Measurements from ENCODE around the gene CTNNA2.

CTNNA2 gene

GRCh38 chr2:80482276-80482675 lies 969.4 kb downstream of the CTNNA2 start:
- no peaks in the 10 kb centered on the region for H3K4me1 ChIP-seq (ENCODE audit: control insufficient read depth in 1 of 2, insufficient read depth in 2 of 2, low read length in 2 of 2)
- no peaks in the 10 kb centered on the region for H3K27me3 ChIP-seq (ENCODE audit: insufficient read depth, low read length)
- H3K4me3 ChIP-seq (ENCODE audit: low read depth, low read length): no peak overlapping the region
- H3K79me1 ChIP-seq (ENCODE audit: low read length): no peaks in the 10 kb centered on the region
- H2BK12ac ChIP-seq (ENCODE audit: low read length): no peak overlapping the region
- no peak overlapping the region for H3K23ac ChIP-seq (ENCODE audit: low read length)
- no peak overlapping the region for H3K4ac ChIP-seq (ENCODE audit: low read depth, low read length)
- WGBS (ENCODE audit: extremely low coverage, insufficient coverage, insufficient read length): no CpG with 5 or more reads among the region's 3 CpGs
- H4K8ac ChIP-seq (ENCODE audit: low read depth, low read length): no peak overlapping the region
- no peak overlapping the region for H3K18ac ChIP-seq (ENCODE audit: low read length)
- H3K14ac ChIP-seq (ENCODE audit: low read length): no peak overlapping the region
- no peak overlapping the region for H2BK120ac ChIP-seq (ENCODE audit: insufficient read depth, low read length, poor library complexity)
- H4K12ac ChIP-seq (ENCODE audit: low read depth, low read length): no peak overlapping the region
- no peaks in the 10 kb centered on the region for H3K36me3 ChIP-seq (ENCODE audit: control insufficient read depth in 1 of 2, insufficient read depth in 2 of 2, low read length in 2 of 2)
- no peak overlapping the region for H3K4me2 ChIP-seq (ENCODE audit: low read length)
- H3K9me3 ChIP-seq (ENCODE audit: insufficient read depth, low read depth, low read length): no peaks in the 10 kb centered on the region
- H2BK5ac ChIP-seq (ENCODE audit: low read depth, low read length, poor library complexity): no peak overlapping the region
- H4K91ac ChIP-seq (ENCODE audit: low read depth, low read length): no peak overlapping the region
- no peaks in the 10 kb centered on the region for H3K79me2 ChIP-seq (ENCODE audit: control insufficient read depth, insufficient read depth, low read length, poor library complexity)
- no peak overlapping the region for H3K27ac ChIP-seq (ENCODE audit: low read depth, low read length)
- no peak overlapping the region for H2AFZ ChIP-seq (ENCODE audit: insufficient read depth, low read length, poor library complexity)
- H3K9ac ChIP-seq (ENCODE audit: low read length): no peak overlapping the region
- no peak for DNase-seq
- no peak overlapping the region for H2AK5ac ChIP-seq (ENCODE audit: low read length)

GRCh38 chr2:80489717-80490116 lies 976.9 kb downstream of the CTNNA2 start:
- Histone ChIP-seq H2BK120ac (ENCODE audit: insufficient read depth, low read length, poor library complexity) (no peak overlapping the region), H3K27ac (ENCODE audit: low read depth, low read length) (no peak overlapping the region), H3K4me1 (ENCODE audit: control insufficient read depth in 1 of 2, insufficient read depth in 2 of 2, low read length in 2 of 2) (peaks cover 0 to 2% of the 10 kb centered on the region in 2 experiments), H3K36me3 (ENCODE audit: control insufficient read depth in 1 of 2, insufficient read depth in 2 of 2, low read length in 2 of 2) (no peaks in the 10 kb centered on the region), H3K4me3 (ENCODE audit: low read depth, low read length) (no peak overlapping the region), H3K14ac (ENCODE audit: low read length) (no peak overlapping the region), H3K4ac (ENCODE audit: low read depth, low read length) (no peak overlapping the region), H3K4me2 (ENCODE audit: low read length) (no peak overlapping the region), H3K9ac (ENCODE audit: low read length) (no peak overlapping the region), H2BK5ac (ENCODE audit: low read depth, low read length, poor library complexity) (no peak overlapping the region), H3K79me1 (ENCODE audit: low read length) (peaks cover 2% of the 10 kb centered on the region), H2AK5ac (ENCODE audit: low read length) (no peak overlapping the region), H3K79me2 (ENCODE audit: control insufficient read depth, insufficient read depth, low read length, poor library complexity) (no peaks in the 10 kb centered on the region), H4K8ac (ENCODE audit: low read depth, low read length) (no peak overlapping the region), H3K27me3 (ENCODE audit: insufficient read depth, low read length) (no peaks in the 10 kb centered on the region), H3K23ac (ENCODE audit: low read length) (no peak overlapping the region), H4K91ac (ENCODE audit: low read depth, low read length) (no peak overlapping the region), H3K9me3 (ENCODE audit: insufficient read depth, low read depth, low read length) (no peaks in the 10 kb centered on the region), H2BK12ac (ENCODE audit: low read length) (no peak overlapping the region), H2AFZ (ENCODE audit: insufficient read depth, low read length, poor library complexity) (no peak overlapping the region), H4K12ac (ENCODE audit: low read depth, low read length) (no peak overlapping the region), H3K18ac (ENCODE audit: low read length) (no peak overlapping the region)
- peak in 1 of 2 donors; percentile 2 for DNase-seq
- whole genome bisulfite sequencing (ENCODE audit: extremely low coverage, insufficient coverage, insufficient read length): no CpG with 5 or more reads among the region's 3 CpGs

- Histone ChIP-seq H2AFZ (ENCODE audit: insufficient read depth, low read length, poor library complexity) (no peak overlapping the region), H2BK120ac (ENCODE audit: insufficient read depth, low read length, poor library complexity) (no peak overlapping the region), H3K79me2 (ENCODE audit: control insufficient read depth, insufficient read depth, low read length, poor library complexity) (no peaks in the 10 kb centered on the region), H4K91ac (ENCODE audit: low read depth, low read length) (no peak overlapping the region), H3K4me2 (ENCODE audit: low read length) (no peak overlapping the region), H3K14ac (ENCODE audit: low read length) (no peak overlapping the region), H3K23ac (ENCODE audit: low read length) (no peak overlapping the region), H3K9me3 (ENCODE audit: insufficient read depth, low read depth, low read length) (no peaks in the 10 kb centered on the region), H3K9ac (ENCODE audit: low read length) (no peak overlapping the region), H2BK12ac (ENCODE audit: low read length) (peak overlapping the region; percentile 87), H3K4ac (ENCODE audit: low read depth, low read length) (no peak overlapping the region), H3K4me1 (ENCODE audit: control insufficient read depth in 1 of 2, insufficient read depth in 2 of 2, low read length in 2 of 2) (peaks cover 0 to 2% of the 10 kb centered on the region in 2 experiments), H3K27ac (ENCODE audit: low read depth, low read length) (no peak overlapping the region), H4K12ac (ENCODE audit: low read depth, low read length) (no peak overlapping the region), H3K18ac (ENCODE audit: low read length) (no peak overlapping the region), H3K36me3 (ENCODE audit: control insufficient read depth in 1 of 2, insufficient read depth in 2 of 2, low read length in 2 of 2) (no peaks in the 10 kb centered on the region), H2AK5ac (ENCODE audit: low read length) (no peak overlapping the region), H3K79me1 (ENCODE audit: low read length) (peaks cover 2% of the 10 kb centered on the region), H3K4me3 (ENCODE audit: low read depth, low read length) (no peak overlapping the region), H4K8ac (ENCODE audit: low read depth, low read length) (no peak overlapping the region), H2BK5ac (ENCODE audit: low read depth, low read length, poor library complexity) (no peak overlapping the region), H3K27me3 (ENCODE audit: insufficient read depth, low read length) (no peaks in the 10 kb centered on the region)
- peak; percentile 54 to 73 for DNase-seq
- no CpG with 5 or more reads among the region's 4 CpGs for WGBS (ENCODE audit: extremely low coverage, insufficient coverage, insufficient read length)
Observed at GRCh38 chr2:80490964-80491363, 978.1 kb downstream of the CTNNA2 start.

GRCh38 chr2:80496346-80496745 lies 983.5 kb downstream of the CTNNA2 start:
- Histone ChIP-seq H2BK5ac (ENCODE audit: low read depth, low read length, poor library complexity) (no peak overlapping the region), H3K18ac (ENCODE audit: low read length) (no peak overlapping the region), H3K4me1 (ENCODE audit: control insufficient read depth in 1 of 2, insufficient read depth in 2 of 2, low read length in 2 of 2) (no peaks in the 10 kb centered on the region), H3K27ac (ENCODE audit: low read depth, low read length) (no peak overlapping the region), H3K9ac (ENCODE audit: low read length) (no peak overlapping the region), H3K27me3 (ENCODE audit: insufficient read depth, low read length) (no peaks in the 10 kb centered on the region), H4K91ac (ENCODE audit: low read depth, low read length) (no peak overlapping the region), H3K4me3 (ENCODE audit: low read depth, low read length) (no peak overlapping the region), H4K12ac (ENCODE audit: low read depth, low read length) (no peak overlapping the region), H3K23ac (ENCODE audit: low read length) (no peak overlapping the region), H3K4ac (ENCODE audit: low read depth, low read length) (no peak overlapping the region), H3K79me1 (ENCODE audit: low read length) (peaks cover 2% of the 10 kb centered on the region), H2BK12ac (ENCODE audit: low read length) (no peak overlapping the region), H3K14ac (ENCODE audit: low read length) (no peak overlapping the region), H3K9me3 (ENCODE audit: insufficient read depth, low read depth, low read length) (no peaks in the 10 kb centered on the region), H2AFZ (ENCODE audit: insufficient read depth, low read length, poor library complexity) (no peak overlapping the region), H3K36me3 (ENCODE audit: control insufficient read depth in 1 of 2, insufficient read depth in 2 of 2, low read length in 2 of 2) (no peaks in the 10 kb centered on the region), H4K8ac (ENCODE audit: low read depth, low read length) (no peak overlapping the region), H3K4me2 (ENCODE audit: low read length) (no peak overlapping the region), H2AK5ac (ENCODE audit: low read length) (no peak overlapping the region), H3K79me2 (ENCODE audit: control insufficient read depth, insufficient read depth, low read length, poor library complexity) (no peaks in the 10 kb centered on the region), H2BK120ac (ENCODE audit: insufficient read depth, low read length, poor library complexity) (no peak overlapping the region)
- no CpG with 5 or more reads among the region's 2 CpGs for WGBS (ENCODE audit: extremely low coverage, insufficient coverage, insufficient read length)
- DNase-seq: no peak
